Adrenal gland (tissue), 12 donors: Measurements from ENCODE around the gene MUC6. TPM values are rescaled to one million over a fixed set of nuclear protein-coding genes. Genes with fewer than 3 reads are reported as not detected.

Experiments used
- DNase-seq, 7 donors: peaks; one replicate each; pipeline ENCODE4 v3.0.0-alpha.2; 2019 to 2020
- H3K27ac ChIP-seq, 5 donors: fragments of 200-600 bp; sonication (generic) in 4 of 5; 1 replicate in 3 of 5; 2 replicates in 2 of 5; pipeline versions ENCODE4 v1.5.1 to v1.8.0; 2016 to 2020; ENCODE audit warnings: mild to moderate bottlenecking in 1 of 5
- H3K27me3 ChIP-seq: fragments of 200-600 bp; 2 replicates; pipeline ENCODE4 v1.8.0; 2021
- H3K36me3 ChIP-seq, 2 donors: fragments of 200-600 bp; replicated peaks in 1 of 2; 1 replicate in 1 of 2; 2 replicates in 1 of 2; pipeline versions ENCODE4 v1.5.1 to v1.8.0; 2018 to 2022
- H3K4me1 ChIP-seq, 2 donors: fragments of 200-600 bp; replicated peaks in 1 of 2; 1 replicate in 1 of 2; 2 replicates in 1 of 2; pipeline versions ENCODE4 v1.5.1 to v1.8.0; 2018 to 2021
- H3K4me3 ChIP-seq, 4 donors: fragments of 200-600 bp; sonication (generic) in 3 of 4; one replicate each; pipeline ENCODE4 v1.5.1; 2016 to 2018
- H3K9me3 ChIP-seq, 3 donors: fragments of 200-600 bp; sonication (generic) in 1 of 3; replicated peaks in 1 of 3; 1 replicate in 2 of 3; 2 replicates in 1 of 3; pipeline versions ENCODE4 v1.5.1 to v1.8.0; 2016 to 2021
- POLR2A ChIP-seq, 2 donors: fragments of 450-650 bp; IDR thresholded peaks; one replicate each; pipeline ENCODE4 v1.6.1; 2017; ENCODE audit warnings: antibody characterized with exemption in 2 of 2, mild to moderate bottlenecking in 2 of 2, moderate library complexity in 1 of 2
- WGBS, 4 donors: extraction: QIAGEN DNeasy Blood & Tissue Kit in 2 of 4; methylation state at CpG; one replicate each; pipeline versions ENCODE4 v1.1.5 to v1.1.7; 2013 to 2017; 5-methylcytosine and 5-hydroxymethylcytosine counted together
- intact Hi-C, 2 donors: fragments of 100-400 bp; cut with DNase I; formaldehyde crosslinking; loops; one replicate each; pipeline versions ENCODE4 v1.14.1 to v1.15.0; 2022 to 2023
- polyA plus RNA-seq, 3 donors: library from polyadenylated mRNA; stranded (reverse); fragments of 200-250 nt in 2 of 3; fragments of 350-450 nt in 1 of 3; fragmentation: Illumina TruSeq in 1 of 3; extraction: RNeasy Lipid Tissue Mini Kit (QIAGEN cat#74804) in 1 of 3; gene quantifications; one replicate each; pipeline ENCODE4 v1.2.3, GENCODE V29; 2013 to 2014
- total RNA-seq, 9 donors: library from RNA; depleted of rRNA in 4 of 9; stranded (reverse); fragments of >200 nt in 4 of 9; fragments of 120-200 nt in 1 of 9; fragmentation: NEBNext Ultra II Directional in 1 of 9; extraction: Animal tissue kit (Norgen Biotek cat#: 25700) in 1 of 9; gene quantifications; one replicate each; pipeline versions ENCODE4 v1.1.0 to v1.2.4, GENCODE V29; 2013 to 2023
- TF ChIP-seq, protein P1 (sequence below), 6 experiments: fragments of 450-650 bp in 4 of 6; fragments of 200-600 bp in 2 of 6; sonication (generic) in 1 of 6; IDR thresholded peaks; 1 replicate in 5 of 6; 2 replicates in 1 of 6; pipeline versions ENCODE4 v1.5.1 to v1.8.0; 2016 to 2021; ENCODE audit warnings: antibody characterized with exemption in 6 of 6, mild to moderate bottlenecking in 2 of 6, moderate library complexity in 1 of 6
- donor health status: healthy with polysubstance abuse.
- donor health status: Bipolar disorder and iron deficiency.
- donor health status: DM: yes; HTN: yes; CAD: no.
- donor health status: DM: no; HTN: no; CAD: no.
- donor health status: DM: no; HTN: no; CAD: no.
- donor health status: DM: yes; HTN: yes; CAD: no.

Gene MUC6
- total and polyA plus RNA-seq, 12 donors, result under 0.01 to 0.72 (median 0.04) TPM; not detected in 7

DNA sequence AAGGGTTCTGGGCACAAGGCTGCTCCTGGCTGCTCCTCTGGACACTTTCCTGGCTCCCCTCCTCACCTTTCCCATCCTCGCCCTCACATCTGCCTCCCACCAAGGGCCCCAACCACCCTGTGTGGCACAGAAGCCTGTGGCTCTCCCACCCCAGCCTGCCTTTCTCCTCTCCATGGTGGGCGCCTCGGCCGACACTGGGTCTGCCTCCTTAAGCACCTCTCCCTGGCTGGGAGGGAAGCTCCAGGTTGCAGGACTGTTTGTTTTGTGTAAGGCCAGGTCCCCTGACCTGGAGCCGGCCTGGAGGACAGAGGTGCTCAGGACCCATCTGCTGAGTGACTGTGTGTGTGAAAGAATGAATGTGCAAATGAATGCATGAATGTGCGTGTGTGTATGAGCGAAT lies 14.1 kb downstream of the MUC6 start:
- 88 to 95% (median 94%) methylated on average over 7 of the region's 7 CpGs for WGBS, 4 donors
- no peak for DNase-seq
- no peaks in the 10 kb centered on the region for H3K36me3 ChIP-seq
- no peaks in the 10 kb centered on the region for H3K4me1 ChIP-seq
- H3K9me3 ChIP-seq, result no peaks in the 10 kb centered on the region
- no peak overlapping the region for H3K4me3 ChIP-seq
- intact Hi-C loops, result no loop called here
- H3K27ac ChIP-seq, result no peak overlapping the region
- TF ChIP-seq, protein P1, sequence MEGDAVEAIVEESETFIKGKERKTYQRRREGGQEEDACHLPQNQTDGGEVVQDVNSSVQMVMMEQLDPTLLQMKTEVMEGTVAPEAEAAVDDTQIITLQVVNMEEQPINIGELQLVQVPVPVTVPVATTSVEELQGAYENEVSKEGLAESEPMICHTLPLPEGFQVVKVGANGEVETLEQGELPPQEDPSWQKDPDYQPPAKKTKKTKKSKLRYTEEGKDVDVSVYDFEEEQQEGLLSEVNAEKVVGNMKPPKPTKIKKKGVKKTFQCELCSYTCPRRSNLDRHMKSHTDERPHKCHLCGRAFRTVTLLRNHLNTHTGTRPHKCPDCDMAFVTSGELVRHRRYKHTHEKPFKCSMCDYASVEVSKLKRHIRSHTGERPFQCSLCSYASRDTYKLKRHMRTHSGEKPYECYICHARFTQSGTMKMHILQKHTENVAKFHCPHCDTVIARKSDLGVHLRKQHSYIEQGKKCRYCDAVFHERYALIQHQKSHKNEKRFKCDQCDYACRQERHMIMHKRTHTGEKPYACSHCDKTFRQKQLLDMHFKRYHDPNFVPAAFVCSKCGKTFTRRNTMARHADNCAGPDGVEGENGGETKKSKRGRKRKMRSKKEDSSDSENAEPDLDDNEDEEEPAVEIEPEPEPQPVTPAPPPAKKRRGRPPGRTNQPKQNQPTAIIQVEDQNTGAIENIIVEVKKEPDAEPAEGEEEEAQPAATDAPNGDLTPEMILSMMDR (IDR thresholded peaks at IDR 0.05), result no peak
- no peak for TF ChIP-seq POLR2A (IDR thresholded peaks at IDR 0.05)
- H3K27me3 ChIP-seq, result no peaks in the 10 kb centered on the region

DNA sequence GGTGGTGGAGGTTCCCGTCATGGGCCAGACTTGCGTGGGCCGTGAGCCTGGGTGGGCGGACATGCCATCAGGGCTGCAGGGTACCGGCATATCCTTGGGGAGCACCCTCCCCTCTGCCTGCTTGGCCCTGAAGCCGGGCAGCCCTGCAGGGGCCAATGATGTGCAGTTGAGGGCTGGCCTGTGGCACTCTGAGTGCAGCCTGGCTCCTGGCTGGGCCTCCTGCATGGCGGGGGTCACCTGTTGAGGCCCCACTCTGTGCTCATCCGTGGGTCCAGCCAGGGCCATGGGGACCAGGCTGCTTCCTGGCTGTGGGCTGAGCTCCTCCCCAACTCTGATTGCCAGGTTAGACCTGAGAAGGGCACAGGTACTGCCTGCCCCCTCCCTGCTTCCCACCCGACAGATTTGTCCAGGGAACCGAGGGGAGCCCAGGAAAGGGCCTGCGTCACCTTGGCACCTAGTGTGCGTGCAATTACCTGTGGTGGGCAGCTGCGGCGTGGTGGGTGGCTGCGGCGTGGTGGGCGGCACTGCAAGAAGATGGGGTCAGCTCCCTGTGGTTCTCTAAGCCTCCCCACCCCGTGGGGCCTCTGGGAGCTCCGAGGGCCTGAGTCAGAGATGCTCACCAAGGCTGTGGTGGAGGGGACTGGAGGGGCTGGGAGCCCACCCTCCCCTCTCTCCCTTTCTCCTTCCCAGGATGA lies 16.2 kb downstream of the MUC6 start:
- 85 to 91% (median 89%) methylated on average over 11 to 19 of the region's 19 CpGs; no CpG with 5 or more reads in 1 of the 4 donors for WGBS, 4 donors
- no peaks in the 10 kb centered on the region for H3K27me3 ChIP-seq
- intact Hi-C loops, result no loop called here

DNA sequence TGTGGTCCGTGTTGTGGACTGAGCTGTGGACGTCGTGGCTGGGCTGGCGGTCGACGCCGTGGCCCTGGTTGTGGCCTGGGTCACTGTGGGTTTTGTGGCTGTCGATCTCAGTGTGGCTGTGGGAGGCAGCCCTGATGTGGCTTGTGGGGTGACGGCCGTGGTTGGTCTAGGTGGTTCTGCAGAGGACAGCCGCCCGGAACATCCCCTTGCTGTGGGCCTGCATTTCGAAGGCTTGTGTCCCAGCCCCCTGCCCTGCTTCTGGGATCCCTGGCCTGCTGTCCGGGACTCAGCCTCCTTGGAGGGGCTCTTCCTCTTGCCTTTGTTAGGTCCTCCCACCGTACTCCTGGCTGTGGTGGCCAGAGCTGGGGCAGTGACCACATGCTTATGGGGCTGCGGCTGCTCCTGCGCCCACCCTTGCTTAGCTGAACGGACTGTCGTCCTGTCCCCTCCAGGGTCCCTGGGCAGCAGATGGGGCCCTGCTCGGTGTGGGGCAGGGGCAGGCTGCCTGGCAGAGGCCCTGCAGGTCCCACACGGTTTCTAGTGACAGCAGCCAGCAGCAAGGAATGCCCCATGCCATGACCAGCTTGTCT lies 17.1 kb downstream of the MUC6 start:
- Histone ChIP-seq H3K27ac (no peak overlapping the region), H3K27me3 (no peaks in the 10 kb centered on the region), H3K4me3 (no peak overlapping the region), H3K4me1 (no peaks in the 10 kb centered on the region), H3K36me3 (no peaks in the 10 kb centered on the region), H3K9me3 (no peaks in the 10 kb centered on the region)
- TF ChIP-seq, protein P1 (IDR thresholded peaks at IDR 0.05), result no peak
- TF ChIP-seq POLR2A (IDR thresholded peaks at IDR 0.05), result no peak
- intact Hi-C loops, result no loop called here
- 82 to 88% (median 86%) methylated on average over 13 to 21 of the region's 21 CpGs for WGBS, 4 donors
- DNase-seq, result no peak

More for the DNA sequence above, 16.2 kb downstream of the MUC6 start:
- no peaks in the 10 kb centered on the region for H3K9me3 ChIP-seq
- H3K4me3 ChIP-seq, result no peak overlapping the region
- TF ChIP-seq POLR2A (IDR thresholded peaks at IDR 0.05), result no peak
- no peaks in the 10 kb centered on the region for H3K4me1 ChIP-seq
- H3K27ac ChIP-seq, result no peak overlapping the region
- H3K36me3 ChIP-seq, result no peaks in the 10 kb centered on the region
- no peak for DNase-seq

DNA sequence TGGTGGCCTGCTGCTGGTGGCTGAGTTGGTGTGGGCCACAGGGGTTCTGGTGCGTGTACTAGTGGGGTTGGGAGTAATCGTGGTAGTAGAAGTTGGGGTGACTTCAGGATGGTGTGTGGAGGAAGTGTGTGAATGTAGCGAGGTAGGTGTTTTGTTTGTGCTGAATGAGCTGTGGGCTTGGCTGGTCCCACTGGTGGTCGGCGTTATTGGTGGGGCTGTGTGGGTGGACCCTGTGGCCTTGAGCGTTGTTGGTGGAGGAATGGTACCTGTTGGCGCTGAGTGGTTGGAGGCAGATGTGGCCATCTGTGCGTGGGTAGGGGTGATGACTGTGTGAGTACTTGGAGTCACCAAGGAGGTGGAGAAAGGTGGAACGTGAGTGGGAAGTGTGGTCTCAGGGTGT lies 18.4 kb downstream of the MUC6 start:
- Histone ChIP-seq H3K9me3 (no peaks in the 10 kb centered on the region), H3K36me3 (peaks cover 0 to 4% of the 10 kb centered on the region in 2 donors), H3K4me1 (no peaks in the 10 kb centered on the region), H3K27ac (no peak overlapping the region), H3K4me3 (no peak overlapping the region), H3K27me3 (no peaks in the 10 kb centered on the region)
- no peak for DNase-seq
- intact Hi-C loops, result no loop called here
- WGBS, 4 donors, result 78 to 89% (median 87%) methylated on average over 9 of the region's 9 CpGs
- TF ChIP-seq, protein P1 (IDR thresholded peaks at IDR 0.05), result no peak
- TF ChIP-seq POLR2A (IDR thresholded peaks at IDR 0.05), result no peak
